ENCODE measurements around the gene NBPF3. TPM values are rescaled to one million over a fixed set of nuclear protein-coding genes. Genes with fewer than 3 reads are reported as not detected.

NBPF3 gene
- total RNA-seq, 2 experiments from 2014 or later, result 8.2 to 8.5 TPM

- H3K27ac Mint-ChIP-seq, result no peak overlapping the region
- Histone ChIP-seq H3K36me3 (ENCODE audit: insufficient read depth, low read length) (no peaks in the 10 kb centered on the region), H3K4me1 (ENCODE audit: insufficient read depth, low read length) (peaks cover 12% of the 10 kb centered on the region), H3K9me3 (ENCODE audit: control insufficient read depth in 1 of 2, insufficient read depth in 1 of 2, low read length in 2 of 2) (peaks cover 0 to 7% of the 10 kb centered on the region in 2 experiments), H3K27ac (ENCODE audit: low read depth in 1 of 2, low read length in 2 of 2) (no peak overlapping the region), H3K4me3 (ENCODE audit: low read length) (no peak overlapping the region), H3K27me3 (ENCODE audit: control insufficient read depth in 1 of 2, insufficient read depth in 2 of 2, low read length in 2 of 2) (peaks cover 3 to 8% of the 10 kb centered on the region in 2 experiments)
- no peaks in the 10 kb centered on the region for H3K36me3 Mint-ChIP-seq (ENCODE audit: low read depth)
- H3K9me3 Mint-ChIP-seq, result no peaks in the 10 kb centered on the region
- POLR2A ChIA-PET, result no interaction called here
- H3K4me1 Mint-ChIP-seq (ENCODE audit: low read depth), result no peaks in the 10 kb centered on the region
- DNase-seq (no peak), ATAC-seq (ENCODE audit: poor library complexity) (no peak)
- intact Hi-C loops (cut with DNase I, micrococcal nuclease), result no loop called here
- no peak overlapping the region for H3K4me3 Mint-ChIP-seq
- no peak for TF ChIP-seq CTCF (IDR thresholded peaks at IDR 0.05)
- peaks cover 12% of the 10 kb centered on the region for H3K27me3 Mint-ChIP-seq
- CTCF ChIA-PET, result no interaction called here
Observed at GRCh38 chr1:21492356-21492625, 52.4 kb downstream of the NBPF3 start.

GRCh38 chr1:21494196-21494595 is 54.3 kb downstream of the NBPF3 start:
- ATAC-seq (ENCODE audit: poor library complexity), result no peak
- DNase-seq, result no peak
- H3K27me3 Mint-ChIP-seq, result peaks cover 6% of the 10 kb centered on the region
- Histone ChIP-seq H3K36me3 (ENCODE audit: insufficient read depth, low read length) (no peaks in the 10 kb centered on the region), H3K9me3 (ENCODE audit: control insufficient read depth in 1 of 2, insufficient read depth in 1 of 2, low read length in 2 of 2) (peaks cover 0 to 10% of the 10 kb centered on the region in 2 experiments), H3K27ac (ENCODE audit: low read depth in 1 of 2, low read length in 2 of 2) (no peak overlapping the region), H3K4me3 (ENCODE audit: low read length) (no peak overlapping the region), H3K4me1 (ENCODE audit: insufficient read depth, low read length) (no peaks in the 10 kb centered on the region), H3K27me3 (ENCODE audit: control insufficient read depth in 1 of 2, insufficient read depth in 2 of 2, low read length in 2 of 2) (peaks cover under 1 to 8% of the 10 kb centered on the region in 2 experiments)
- H3K27ac Mint-ChIP-seq, result no peak overlapping the region
- H3K4me1 Mint-ChIP-seq (ENCODE audit: low read depth), result no peaks in the 10 kb centered on the region
- H3K9me3 Mint-ChIP-seq, result no peaks in the 10 kb centered on the region
- ChIA-PET POLR2A (no interaction called here), CTCF (no interaction called here)
- H3K36me3 Mint-ChIP-seq (ENCODE audit: low read depth), result no peaks in the 10 kb centered on the region
- no peak for TF ChIP-seq CTCF (IDR thresholded peaks at IDR 0.05)
- H3K4me3 Mint-ChIP-seq, result no peak overlapping the region
- intact Hi-C loops (cut with DNase I, micrococcal nuclease), result no loop called here

GRCh38 chr1:21495225-21495820 is 55.4 kb downstream of the NBPF3 start:
- ChIA-PET CTCF (no interaction called here), POLR2A (interaction anchor here (0.6 kb wide), 1 partner anchor 1129 kb away, joined by 3 read pairs; no protein-coding TSS in a partner anchor)
- no peaks in the 10 kb centered on the region for H3K4me1 Mint-ChIP-seq (ENCODE audit: low read depth)
- no peak overlapping the region for H3K27ac ChIP-seq (ENCODE audit: low read depth in 1 of 2, low read length in 2 of 2)
- peaks cover 5 to 8% of the 10 kb centered on the region in 2 experiments for H3K27me3 ChIP-seq (ENCODE audit: control insufficient read depth in 1 of 2, insufficient read depth in 2 of 2, low read length in 2 of 2)
- intact Hi-C loops (cut with DNase I, micrococcal nuclease), result no loop called here
- ATAC-seq (ENCODE audit: poor library complexity) (no peak), DNase-seq (no peak)
- TF ChIP-seq CTCF (IDR thresholded peaks at IDR 0.05), result no peak
- H3K27ac Mint-ChIP-seq, result no peak overlapping the region
- no peaks in the 10 kb centered on the region for H3K4me1 ChIP-seq (ENCODE audit: insufficient read depth, low read length)
- peaks cover 0 to 13% of the 10 kb centered on the region in 2 experiments for H3K9me3 ChIP-seq (ENCODE audit: control insufficient read depth in 1 of 2, insufficient read depth in 1 of 2, low read length in 2 of 2)
- peaks cover 5% of the 10 kb centered on the region for H3K27me3 Mint-ChIP-seq
- H3K36me3 ChIP-seq (ENCODE audit: insufficient read depth, low read length), result no peaks in the 10 kb centered on the region
- no peak overlapping the region for H3K4me3 ChIP-seq (ENCODE audit: low read length)
- no peaks in the 10 kb centered on the region for H3K9me3 Mint-ChIP-seq
- no peak overlapping the region for H3K4me3 Mint-ChIP-seq
- H3K36me3 Mint-ChIP-seq (ENCODE audit: low read depth), result no peaks in the 10 kb centered on the region

All from CD4-positive, alpha-beta T cell (primary cell).